GM23338 (cell line): ENCODE results near the gene FOXA2. TPM values are rescaled to one million over a fixed set of nuclear protein-coding genes. Genes with fewer than 3 reads are reported as not detected.

ENCODE experiments used
- ATAC-seq: fragments of 200-7000 bp; cut with Tn5 transposase; 3 replicates; pipeline ENCODE4 v1.9.1; 2020
- DNase-seq: peaks from one replicate; pipeline ENCODE4 v3.0.0-alpha.2; 2015; ENCODE audit warnings: low spot score
- H2AFZ ChIP-seq: fragments of 200-600 bp; sonication (generic); 2 replicates; pipeline ENCODE4 v1.8.0; 2016; ENCODE audit warnings: antibody characterized with exemption, mild to moderate bottlenecking, moderate library complexity
- H3F3A ChIP-seq: fragments of 200-600 bp; sonication (generic); replicated peaks from 2 replicates; pipeline ENCODE4 v1.8.0; 2017; ENCODE audit warnings: antibody characterized with exemption, mixed run types, low read depth
- H3K27ac ChIP-seq: fragments of 200-600 bp; sonication (generic); 2 replicates; pipeline ENCODE4 v1.6.1; 2016; ENCODE audit warnings: low read depth
- H3K27me3 ChIP-seq: fragments of 200-600 bp; sonication (generic); 2 replicates; pipeline ENCODE4 v1.8.0; 2016; ENCODE audit warnings: mild to moderate bottlenecking, mixed run types, moderate library complexity; ENCODE audit not compliant: insufficient read depth
- H3K36me3 ChIP-seq: fragments of 200-600 bp; sonication (generic); 2 replicates; pipeline ENCODE4 v1.8.0; 2016; ENCODE audit warnings: mild to moderate bottlenecking; ENCODE audit not compliant: insufficient read depth
- H3K4me1 ChIP-seq: fragments of 200-600 bp; sonication (generic); 2 replicates; pipeline ENCODE4 v1.8.0; 2016; ENCODE audit warnings: mild to moderate bottlenecking, moderate library complexity; ENCODE audit not compliant: insufficient read depth
- H3K4me2 ChIP-seq: fragments of 200-600 bp; sonication (generic); 2 replicates; pipeline ENCODE4 v1.7.1; 2017; ENCODE audit warnings: mixed run types
- H3K4me3 ChIP-seq: fragments of 200-600 bp; sonication (generic); 2 replicates; pipeline ENCODE4 v1.6.1; 2016; ENCODE audit warnings: mixed run types
- H3K79me2 ChIP-seq: fragments of 200-600 bp; sonication (generic); replicated peaks from 2 replicates; pipeline ENCODE4 v1.8.0; 2017; ENCODE audit warnings: mild to moderate bottlenecking; ENCODE audit not compliant: insufficient read depth
- H3K9me2 ChIP-seq: fragments of 200-600 bp; sonication (generic); 2 replicates; pipeline ENCODE4 v1.8.0; 2017; ENCODE audit not compliant: insufficient read depth
- H4K20me1 ChIP-seq: fragments of 200-600 bp; sonication (generic); replicated peaks from 2 replicates; pipeline ENCODE4 v1.8.0; 2017; ENCODE audit warnings: mild to moderate bottlenecking; ENCODE audit not compliant: insufficient read depth
- H3K27ac Mint-ChIP-seq: 2 replicates; pipeline ENCODE4 v1.8.0; 2020; ENCODE audit warnings: inconsistent platforms, mild to moderate bottlenecking, moderate library complexity, mixed read lengths
- H3K27me3 Mint-ChIP-seq: 3 replicates; pipeline ENCODE4 v1.8.0; 2022; ENCODE audit warnings: low read depth, mild to moderate bottlenecking, moderate library complexity, mixed read lengths, inconsistent platforms; ENCODE audit not compliant: insufficient read depth, poor library complexity
- H3K36me3 Mint-ChIP-seq: 3 replicates; pipeline ENCODE4 v1.8.0; 2021; ENCODE audit warnings: low read depth, mild to moderate bottlenecking, inconsistent platforms, moderate library complexity, mixed read lengths
- H3K4me1 Mint-ChIP-seq: 3 replicates; pipeline ENCODE4 v1.8.0; 2020; ENCODE audit warnings: mild to moderate bottlenecking, inconsistent platforms, mixed read lengths
- H3K4me3 Mint-ChIP-seq: 3 replicates; pipeline ENCODE4 v1.8.0; 2021; ENCODE audit warnings: moderate library complexity, mild to moderate bottlenecking, inconsistent platforms, mixed read lengths
- H3K9me3 Mint-ChIP-seq: 3 replicates; pipeline ENCODE4 v1.8.0; 2020; ENCODE audit warnings: moderate library complexity, mild to moderate bottlenecking, inconsistent platforms, mixed read lengths
- CREB1 ChIP-seq: fragments of 250-450 bp; sonication (Bioruptor Pico); IDR thresholded peaks from 2 replicates; pipeline ENCODE4 v1.5.0; 2020; ENCODE audit warnings: low read depth, mild to moderate bottlenecking, moderate library complexity
- EZH2 ChIP-seq: fragments of 200-600 bp; sonication (generic); IDR thresholded peaks from one replicate; pipeline ENCODE4 v1.8.0; 2017; ENCODE audit warnings: antibody characterized with exemption, mild to moderate bottlenecking, low read depth; ENCODE audit not compliant: unreplicated experiment
- EZH2phosphoT487 ChIP-seq: fragments of 200-600 bp; sonication (generic); IDR thresholded peaks from one replicate; pipeline ENCODE4 v1.8.1; 2018; ENCODE audit warnings: antibody characterized with exemption; ENCODE audit not compliant: unreplicated experiment
- JUNB ChIP-seq: IDR thresholded peaks from one replicate; pipeline ENCODE4 v1.6.1; 2016; ENCODE audit warnings: antibody characterized with exemption; ENCODE audit not compliant: unreplicated experiment
- NANOG ChIP-seq: IDR thresholded peaks from 2 replicates; pipeline ENCODE4 v1.6.1; 2016; ENCODE audit warnings: antibody characterized with exemption, borderline replicate concordance
- POLR2AphosphoS5 ChIP-seq: IDR thresholded peaks from 2 replicates; pipeline ENCODE4 v1.6.1; 2016; ENCODE audit warnings: antibody characterized with exemption, low read depth
- REST ChIP-seq: IDR thresholded peaks from one replicate; pipeline ENCODE4 v1.6.1; 2018; ENCODE audit warnings: antibody characterized with exemption; ENCODE audit not compliant: unreplicated experiment
- STAT1 ChIP-seq: IDR thresholded peaks from one replicate; pipeline ENCODE4 v1.6.1; 2016; ENCODE audit warnings: antibody characterized with exemption; ENCODE audit not compliant: unreplicated experiment
- ZNF114 ChIP-seq: fragments of 250-450 bp; sonication (Bioruptor Pico); IDR thresholded peaks from 2 replicates; pipeline ENCODE4 v1.5.0; 2020; ENCODE audit warnings: mild to moderate bottlenecking, moderate library complexity
- ZNF331 ChIP-seq: fragments of 250-450 bp; sonication (Bioruptor Pico); IDR thresholded peaks from 2 replicates; pipeline ENCODE4 v1.5.0; 2020; ENCODE audit warnings: low read depth, mild to moderate bottlenecking, moderate library complexity
- ZNF462 ChIP-seq: fragments of 250-450 bp; sonication (Bioruptor Pico); IDR thresholded peaks from 2 replicates; pipeline ENCODE4 v1.5.0; 2020; ENCODE audit warnings: mild to moderate bottlenecking, moderate library complexity
- polyA plus RNA-seq: library from polyadenylated mRNA; unstranded; fragments of >200 nt; fragmentation: Nextera tagmentation; extraction: Ambion mirVana; gene quantifications from 2 replicates; pipeline ENCODE4 v1.2.1, GENCODE V29; 2016
- total RNA-seq: library from RNA; depleted of rRNA; stranded (reverse); fragments of >200 nt; shearing (Covaris generic); gene quantifications from 2 replicates; pipeline ENCODE4 v1.2.3, GENCODE V29; 2014
- TF ChIP-seq, protein P1 (sequence below), 2 experiments: fragments of 200-600 bp in 1 of 2; sonication (generic) in 1 of 2; conservative IDR thresholded peaks; 2 replicates each; pipeline versions ENCODE4 v1.5.1 to v1.6.1; 2016 to 2017; ENCODE audit warnings: antibody characterized with exemption in 2 of 2, low read depth in 2 of 2, mild to moderate bottlenecking in 2 of 2, moderate library complexity in 1 of 2
- TF ChIP-seq, protein P2 (sequence below): IDR thresholded peaks from 2 replicates; pipeline ENCODE4 v1.6.1; 2016; ENCODE audit warnings: antibody characterized with exemption

FOXA2 gene
- total and polyA plus RNA-seq, 2 experiments from 2014 or later = not detected

GRCh38 chr20:22540832-22541231, 43.5 kb downstream of the FOXA2 start:
- no peaks in the 10 kb centered on the region for H3K4me1 Mint-ChIP-seq
- Histone ChIP-seq H2AFZ (no peak overlapping the region), H3K4me2 (no peak overlapping the region), H3K36me3 (no peaks in the 10 kb centered on the region), H4K20me1 (no peaks in the 10 kb centered on the region), H3K9me2 (peaks cover 23% of the 10 kb centered on the region), H3K4me1 (no peaks in the 10 kb centered on the region), H3K79me2 (no peaks in the 10 kb centered on the region), H3K27ac (no peak overlapping the region), H3K27me3 (no peaks in the 10 kb centered on the region), H3F3A (no peaks in the 10 kb centered on the region), H3K4me3 (no peak overlapping the region)
- no peak overlapping the region for H3K4me3 Mint-ChIP-seq
- ATAC-seq (no peak), DNase-seq (no peak)
- H3K36me3 Mint-ChIP-seq = no peaks in the 10 kb centered on the region
- H3K27ac Mint-ChIP-seq = no peak overlapping the region
- no peaks in the 10 kb centered on the region for H3K9me3 Mint-ChIP-seq
- TF ChIP-seq JUNB (no peak), POLR2AphosphoS5 (no peak), EZH2 (no peak), ZNF331 (CRISPR knock-in tag) (no peak), STAT1 (no peak), EZH2phosphoT487 (no peak), ZNF114 (no peak), ZNF462 (CRISPR knock-in tag) (no peak), NANOG (no peak), REST (no peak), CREB1 (CRISPR knock-in tag) (no peak)
- TF ChIP-seq, protein P1, sequence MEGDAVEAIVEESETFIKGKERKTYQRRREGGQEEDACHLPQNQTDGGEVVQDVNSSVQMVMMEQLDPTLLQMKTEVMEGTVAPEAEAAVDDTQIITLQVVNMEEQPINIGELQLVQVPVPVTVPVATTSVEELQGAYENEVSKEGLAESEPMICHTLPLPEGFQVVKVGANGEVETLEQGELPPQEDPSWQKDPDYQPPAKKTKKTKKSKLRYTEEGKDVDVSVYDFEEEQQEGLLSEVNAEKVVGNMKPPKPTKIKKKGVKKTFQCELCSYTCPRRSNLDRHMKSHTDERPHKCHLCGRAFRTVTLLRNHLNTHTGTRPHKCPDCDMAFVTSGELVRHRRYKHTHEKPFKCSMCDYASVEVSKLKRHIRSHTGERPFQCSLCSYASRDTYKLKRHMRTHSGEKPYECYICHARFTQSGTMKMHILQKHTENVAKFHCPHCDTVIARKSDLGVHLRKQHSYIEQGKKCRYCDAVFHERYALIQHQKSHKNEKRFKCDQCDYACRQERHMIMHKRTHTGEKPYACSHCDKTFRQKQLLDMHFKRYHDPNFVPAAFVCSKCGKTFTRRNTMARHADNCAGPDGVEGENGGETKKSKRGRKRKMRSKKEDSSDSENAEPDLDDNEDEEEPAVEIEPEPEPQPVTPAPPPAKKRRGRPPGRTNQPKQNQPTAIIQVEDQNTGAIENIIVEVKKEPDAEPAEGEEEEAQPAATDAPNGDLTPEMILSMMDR (conservative IDR thresholded peaks at IDR 0.05; ENCODE audit: low read depth in 2 of 2) = no peak
- TF ChIP-seq, protein P2, sequence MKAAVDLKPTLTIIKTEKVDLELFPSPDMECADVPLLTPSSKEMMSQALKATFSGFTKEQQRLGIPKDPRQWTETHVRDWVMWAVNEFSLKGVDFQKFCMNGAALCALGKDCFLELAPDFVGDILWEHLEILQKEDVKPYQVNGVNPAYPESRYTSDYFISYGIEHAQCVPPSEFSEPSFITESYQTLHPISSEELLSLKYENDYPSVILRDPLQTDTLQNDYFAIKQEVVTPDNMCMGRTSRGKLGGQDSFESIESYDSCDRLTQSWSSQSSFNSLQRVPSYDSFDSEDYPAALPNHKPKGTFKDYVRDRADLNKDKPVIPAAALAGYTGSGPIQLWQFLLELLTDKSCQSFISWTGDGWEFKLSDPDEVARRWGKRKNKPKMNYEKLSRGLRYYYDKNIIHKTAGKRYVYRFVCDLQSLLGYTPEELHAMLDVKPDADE = no peak
- H3K27me3 Mint-ChIP-seq = no peaks in the 10 kb centered on the region
